CD4-positive, alpha-beta T cell treated with Interleukin-6 for 4 hours (primary cell): ENCODE data around the gene RBM10.

Experiments used
- DNase-seq: peaks from one replicate; pipeline ENCODE4 v3.0.0-alpha.2; 2020; ENCODE audit warnings: mixed read lengths

Gene RBM10

GRCh38 chrX:47146936-47147859, 2.2 kb downstream of the RBM10 start:
- no peak for DNase-seq

GRCh38 chrX:47148946-47149345, 3.9 kb downstream of the RBM10 start:
- no peak for DNase-seq

GRCh38 chrX:47151435-47151834, 6.4 kb downstream of the RBM10 start:
- DNase-seq = no peak

- no peak for DNase-seq
Measured at GRCh38 chrX:47156611-47157520, 11.8 kb downstream of the RBM10 start.

GRCh38 chrX:47158131-47158530, 13.1 kb downstream of the RBM10 start:
- DNase-seq = no peak

- no peak for DNase-seq
Measured at GRCh38 chrX:47158781-47159180, 13.8 kb downstream of the RBM10 start.

GRCh38 chrX:47160781-47161180, 15.8 kb downstream of the RBM10 start:
- no peak for DNase-seq

- no peak for DNase-seq
Measured at GRCh38 chrX:47162927-47163583, 18.0 kb downstream of the RBM10 start.

- DNase-seq = no peak
Measured at GRCh38 chrX:47164420-47164819, 19.4 kb downstream of the RBM10 start.

- no peak for DNase-seq
Measured at GRCh38 chrX:47166126-47166525, 21.1 kb downstream of the RBM10 start.

GRCh38 chrX:47168495-47169073, 23.6 kb downstream of the RBM10 start:
- DNase-seq = no peak

GRCh38 chrX:47169273-47169672, 24.3 kb downstream of the RBM10 start:
- no peak for DNase-seq

- DNase-seq = no peak
Measured at GRCh38 chrX:47169726-47170515, 24.9 kb downstream of the RBM10 start.

- DNase-seq = no peak
Measured at GRCh38 chrX:47170861-47171692, 26.1 kb downstream of the RBM10 start.

GRCh38 chrX:47171996-47172395, 27.0 kb downstream of the RBM10 start:
- no peak for DNase-seq

GRCh38 chrX:47172549-47172948, 27.5 kb downstream of the RBM10 start:
- DNase-seq = no peak

- no peak for DNase-seq
Measured at GRCh38 chrX:47172971-47173792, 28.2 kb downstream of the RBM10 start.

- DNase-seq = no peak
Measured at GRCh38 chrX:47174376-47174775, 29.4 kb downstream of the RBM10 start.

- DNase-seq = no peak
Measured at GRCh38 chrX:47174846-47175587, 30.0 kb downstream of the RBM10 start.
